AG10803 (cell line): ENCODE measurements around the gene TGFB1.

Experiments used
- DNase-seq: peaks from one replicate; pipeline ENCODE4 v3.0.0; 2010; ENCODE audit warnings: low read depth
- H3K4me3 ChIP-seq: 2 replicates; pipeline ENCODE4 v1.5.1; 2011; ENCODE audit warnings: mild to moderate bottlenecking, low read length, control low read depth
- CTCF ChIP-seq: conservative IDR thresholded peaks from 2 replicates; pipeline ENCODE4 v1.5.1; 2011; ENCODE audit warnings: mild to moderate bottlenecking, low read length, control low read depth, inconsistent platforms

The TGFB1 gene

GRCh38 chr19:41321204-41321599 is 32.5 kb downstream of the TGFB1 start:
- no peak for TF ChIP-seq CTCF
- H3K4me3 ChIP-seq, result no peak overlapping the region
- DNase-seq, result no peak

DNA sequence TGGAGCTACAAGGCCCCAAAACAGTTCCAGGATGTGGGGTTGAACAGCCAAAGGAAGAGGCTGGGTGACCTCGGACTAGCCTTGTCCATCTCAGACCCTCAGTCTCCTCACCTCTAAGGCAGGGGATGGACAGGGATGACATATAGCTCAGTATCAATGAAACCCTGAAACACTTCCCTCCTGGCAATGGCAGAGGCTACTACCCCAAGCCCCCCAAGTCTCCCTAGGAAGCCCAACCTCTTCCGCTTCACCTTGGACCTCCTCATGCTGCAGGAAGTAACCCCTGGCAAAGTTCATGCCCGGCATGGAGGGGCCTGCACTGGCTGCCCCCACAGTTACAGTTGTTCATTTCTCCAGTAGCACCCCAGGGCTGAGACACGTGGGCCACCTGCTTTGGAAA is 33.2 kb downstream of the TGFB1 start:
- no peak for TF ChIP-seq CTCF
- DNase-seq, result no peak
- no peak overlapping the region for H3K4me3 ChIP-seq

DNA sequence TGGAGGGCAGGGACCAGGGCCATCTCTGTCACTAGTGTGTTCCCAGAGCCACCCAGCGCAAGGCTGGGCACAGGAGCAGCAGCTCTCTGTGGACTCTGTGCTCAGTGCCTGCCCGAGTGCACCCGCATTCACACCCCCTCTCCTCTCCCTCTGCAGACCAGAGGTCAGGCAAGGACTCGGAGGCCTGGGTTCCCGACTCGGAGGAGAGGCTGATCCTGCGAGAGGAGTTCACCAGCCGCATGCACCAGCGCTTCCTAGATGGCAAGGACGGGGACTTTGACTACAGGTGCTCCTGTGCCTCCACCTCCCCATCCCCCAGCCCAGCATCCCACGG is 33.6 kb downstream of the TGFB1 start:
- no peak overlapping the region for H3K4me3 ChIP-seq
- no peak for TF ChIP-seq CTCF
- no peak for DNase-seq

GRCh38 chr19:41319500-41320184 is 34.1 kb downstream of the TGFB1 start:
- H3K4me3 ChIP-seq, result no peak overlapping the region
- TF ChIP-seq CTCF, result no peak
- DNase-seq, result no peak

DNA sequence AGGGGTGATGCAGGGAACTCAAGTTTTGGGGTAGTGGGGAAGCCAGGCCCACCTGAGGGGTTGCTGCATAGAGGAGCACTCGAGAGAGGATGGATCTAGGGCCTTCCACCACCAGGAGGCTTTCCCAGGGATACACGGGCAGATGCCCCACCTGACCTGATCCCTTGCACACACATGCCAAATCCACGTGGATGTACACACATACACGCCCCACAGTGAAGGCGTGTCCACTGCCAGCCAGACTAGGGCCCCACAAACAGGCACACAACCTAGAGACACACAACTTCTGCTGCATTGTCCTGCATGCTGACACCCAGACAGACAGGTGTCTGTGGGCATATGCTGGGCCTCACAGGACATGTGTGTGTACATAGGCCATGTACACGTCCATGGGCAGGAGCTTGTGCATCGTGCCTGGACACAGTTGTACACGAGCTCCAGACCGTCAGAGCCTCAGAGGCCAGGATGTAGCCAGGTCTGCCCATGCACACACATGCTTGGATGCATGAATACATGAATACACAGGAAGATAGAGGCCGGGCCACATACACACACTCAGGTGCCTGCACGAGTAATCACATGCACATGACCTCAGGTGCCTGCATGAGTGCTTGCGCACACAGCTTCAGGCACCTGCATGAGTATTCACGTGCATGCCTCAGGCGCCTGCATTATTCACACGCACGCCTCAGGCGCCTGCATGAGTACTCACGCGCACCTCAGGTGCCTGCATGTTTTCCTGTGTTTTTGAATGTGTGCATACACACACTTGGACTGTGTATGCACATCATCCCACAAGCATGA is 34.8 kb downstream of the TGFB1 start:
- no peak for TF ChIP-seq CTCF
- DNase-seq, result no peak
- no peak overlapping the region for H3K4me3 ChIP-seq

DNA sequence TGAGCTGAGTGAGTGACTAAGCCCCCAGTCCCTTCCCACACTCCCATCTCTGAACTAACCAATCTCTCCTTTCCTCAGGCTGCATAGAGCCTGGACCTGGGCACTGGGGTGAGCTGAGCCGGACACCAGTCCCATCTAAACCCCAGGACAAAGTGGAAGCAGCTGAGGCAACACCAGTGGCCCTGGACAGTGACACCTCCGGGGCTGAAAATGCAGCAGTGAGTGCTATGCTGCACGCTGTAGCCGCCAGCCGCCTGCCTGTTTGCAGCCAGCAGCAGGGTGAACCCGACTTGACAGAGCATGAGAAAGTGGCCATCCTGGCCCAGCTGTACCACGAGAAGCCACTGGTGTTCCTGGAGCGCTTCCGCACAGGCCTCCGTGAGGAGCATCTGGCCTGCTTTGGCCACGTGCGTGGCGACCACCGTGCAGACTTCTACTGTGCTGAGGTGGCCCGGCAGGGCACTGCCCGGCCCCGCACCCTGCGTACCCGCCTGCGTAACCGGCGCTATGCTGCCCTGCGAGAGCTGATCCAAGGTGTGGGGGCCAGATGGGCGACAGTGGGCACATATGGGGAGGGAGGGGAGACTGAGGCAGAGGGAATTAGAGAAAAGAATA is 37.3 kb downstream of the TGFB1 start:
- H3K4me3 ChIP-seq, result no peak overlapping the region
- no peak for TF ChIP-seq CTCF
- no peak for DNase-seq
